ENCODE measurements around the gene BRPF3. TPM values are rescaled to one million over a fixed set of nuclear protein-coding genes. Genes with fewer than 3 reads are reported as not detected.

BRPF3 gene
- total and polyA plus RNA-seq, 10 of the 15 experiments (the other 5 are each of a cell fraction or from before 2014, with no cell fraction given): 2.3 to 16.1 (median 6.7) TPM

DNA sequence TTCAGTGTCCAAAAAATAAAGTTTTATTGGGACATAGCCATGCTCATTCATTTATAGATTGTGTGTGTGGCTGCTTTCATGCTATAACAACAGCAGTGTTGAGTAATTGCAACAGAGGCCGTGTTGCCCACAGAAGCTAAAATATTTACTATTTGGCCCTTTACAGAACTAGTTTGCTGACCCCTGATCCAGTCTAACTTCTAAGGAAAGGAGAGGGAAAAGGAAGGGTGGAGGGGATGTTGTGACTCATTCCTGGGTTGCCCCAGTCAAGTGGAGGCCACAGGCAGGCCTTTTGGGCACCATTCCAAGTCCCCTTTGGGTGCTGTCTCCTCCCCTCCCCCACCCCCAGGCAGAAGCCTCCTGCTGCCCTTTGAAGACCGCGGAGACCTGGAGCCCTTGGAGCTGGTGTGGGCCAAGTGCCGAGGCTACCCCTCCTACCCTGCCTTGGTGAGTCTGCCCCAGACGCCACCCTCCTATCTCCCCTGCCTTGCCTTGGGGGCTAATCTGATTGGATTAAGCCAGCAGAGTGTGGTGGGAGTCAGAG lies 28.4 kb downstream of the BRPF3 start:
- no peak for FAIRE-seq
- POLR2A ChIA-PET: no interaction called here
- no peak for ATAC-seq
- CTCF ChIA-PET: no interaction called here
- H3K27ac ChIP-seq (ENCODE audit: control insufficient read depth, insufficient read depth): no peak overlapping the region
- H3K27me3 ChIP-seq (replicated peaks in 1 of 2; ENCODE audit: control insufficient read depth in 2 of 2, insufficient read depth in 2 of 2, low read length in 1 of 2): no peaks in the 10 kb centered on the region
- WGBS (ENCODE audit: insufficient coverage, insufficient replicate concordance, low lambda C conversion rate, missing lambda C conversion rate): 95% methylated on average over 5 of the region's 5 CpGs
- H3K36me3 ChIP-seq (ENCODE audit: control insufficient read depth in 2 of 2, insufficient read depth in 2 of 2, low read length in 1 of 2): peaks cover 14 to 22% of the 10 kb centered on the region in 2 experiments; a peak in 3 of 4 replicates
- RAD21 ChIA-PET (ENCODE audit: unreplicated experiment): no interaction called here
- SMC1A ChIA-PET (ENCODE audit: uncharacterized antibody, unreplicated experiment): no interaction called here
- H4K20me1 ChIP-seq (ENCODE audit: control insufficient read depth, insufficient read depth): no peaks in the 10 kb centered on the region
- TF ChIP-seq PAX5 (IDR thresholded peaks at IDR 0.05; ENCODE audit: borderline replicate concordance, low read depth, low read length) (no peak), CEBPB (IDR thresholded peaks at IDR 0.05; ENCODE audit: borderline replicate concordance in 1 of 2, low read depth in 2 of 2, low read length in 2 of 2) (no peak)
- TF ChIP-seq, protein P1, sequence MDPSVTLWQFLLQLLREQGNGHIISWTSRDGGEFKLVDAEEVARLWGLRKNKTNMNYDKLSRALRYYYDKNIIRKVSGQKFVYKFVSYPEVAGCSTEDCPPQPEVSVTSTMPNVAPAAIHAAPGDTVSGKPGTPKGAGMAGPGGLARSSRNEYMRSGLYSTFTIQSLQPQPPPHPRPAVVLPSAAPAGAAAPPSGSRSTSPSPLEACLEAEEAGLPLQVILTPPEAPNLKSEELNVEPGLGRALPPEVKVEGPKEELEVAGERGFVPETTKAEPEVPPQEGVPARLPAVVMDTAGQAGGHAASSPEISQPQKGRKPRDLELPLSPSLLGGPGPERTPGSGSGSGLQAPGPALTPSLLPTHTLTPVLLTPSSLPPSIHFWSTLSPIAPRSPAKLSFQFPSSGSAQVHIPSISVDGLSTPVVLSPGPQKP (IDR thresholded peaks at IDR 0.05; ENCODE audit: low read depth, low read length): no peak
- H2AFZ ChIP-seq (ENCODE audit: control insufficient read depth, low read depth, low read length): no peak overlapping the region
- H3K4me3 ChIP-seq: no peak overlapping the region
- no peak overlapping the region for H3K9ac ChIP-seq (ENCODE audit: control insufficient read depth, insufficient read depth, low read length)
- no TSS peak for BruUV-seq (replicated peaks)
- in situ Hi-C loops (cut with MboI) (no loop called here), intact Hi-C loops (cut with micrococcal nuclease; ENCODE audit: unreplicated experiment) (no loop called here)
- no peak for DNase-seq (ENCODE audit: low read depth, low spot score)
- H3K9me3 ChIP-seq (replicated peaks; ENCODE audit: control insufficient read depth, insufficient read depth, low read length): no peaks in the 10 kb centered on the region
- H3K79me2 ChIP-seq (ENCODE audit: control insufficient read depth, insufficient read depth, low read length): no peaks in the 10 kb centered on the region
- no peak overlapping the region for H3K4me2 ChIP-seq (ENCODE audit: control insufficient read depth, insufficient read depth)
- no peaks in the 10 kb centered on the region for H3K4me1 ChIP-seq (ENCODE audit: control insufficient read depth, insufficient read depth, low read length)

DNA sequence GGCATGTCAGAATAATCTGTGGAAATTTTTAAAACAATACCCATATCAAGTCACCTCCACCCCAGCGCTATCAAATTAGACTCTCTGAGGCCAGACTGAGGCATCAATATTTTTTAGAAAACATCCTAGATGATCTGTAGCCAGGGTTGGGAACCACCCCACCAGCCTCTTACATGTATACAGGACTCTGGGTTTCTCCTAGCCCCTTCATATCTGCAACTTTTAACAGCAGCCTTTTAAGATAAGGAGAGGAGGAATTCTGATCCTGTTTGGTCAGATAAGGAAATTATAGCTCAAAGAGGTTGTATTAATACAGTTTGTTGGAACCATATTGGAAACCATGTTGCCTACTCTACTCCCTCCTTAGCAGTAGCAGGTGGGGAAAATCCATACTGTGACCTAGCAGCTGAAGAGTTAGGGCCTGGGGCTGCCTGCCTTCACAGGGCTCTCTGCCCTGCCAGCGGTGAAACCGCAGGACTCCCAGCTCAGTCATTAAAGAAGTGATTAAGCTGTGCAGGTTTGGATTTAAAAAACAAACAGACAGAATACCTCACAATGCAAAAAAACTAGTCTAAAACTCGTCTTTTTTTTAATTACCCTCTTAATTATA lies 30.0 kb downstream of the BRPF3 start:
- DNase-seq (ENCODE audit: low read depth, low spot score): no peak
- no peak overlapping the region for H3K4me3 ChIP-seq
- BruUV-seq (replicated peaks): no TSS peak
- ATAC-seq: no peak
- H2AFZ ChIP-seq (ENCODE audit: control insufficient read depth, low read depth, low read length): no peak overlapping the region
- H3K9ac ChIP-seq (ENCODE audit: control insufficient read depth, insufficient read depth, low read length): no peak overlapping the region
- RAD21 ChIA-PET (ENCODE audit: unreplicated experiment): no interaction called here
- SMC1A ChIA-PET (ENCODE audit: uncharacterized antibody, unreplicated experiment): interaction anchor here (0.6 kb wide), 1 partner anchor 60 kb away, joined by 3 read pairs; no protein-coding TSS in a partner anchor
- POLR2A ChIA-PET: interaction anchor here (0.5 kb wide), 1 partner anchor 368 kb away, joined by 4 read pairs; no protein-coding TSS in a partner anchor
- H4K20me1 ChIP-seq (ENCODE audit: control insufficient read depth, insufficient read depth): no peaks in the 10 kb centered on the region
- in situ Hi-C loops (cut with MboI): no loop called here
- H3K4me1 ChIP-seq (ENCODE audit: control insufficient read depth, insufficient read depth, low read length): no peaks in the 10 kb centered on the region
- CTCF ChIA-PET: interaction anchor here (1.2 kb wide), 2 partner anchors 55 to 115 kb away, joined by 3 read pairs; no protein-coding TSS in a partner anchor
- H3K27me3 ChIP-seq (replicated peaks in 1 of 2; ENCODE audit: control insufficient read depth in 2 of 2, insufficient read depth in 2 of 2, low read length in 1 of 2): no peaks in the 10 kb centered on the region
- no peaks in the 10 kb centered on the region for H3K9me3 ChIP-seq (replicated peaks; ENCODE audit: control insufficient read depth, insufficient read depth, low read length)
- WGBS (ENCODE audit: insufficient coverage, insufficient replicate concordance, low lambda C conversion rate, missing lambda C conversion rate): 83% methylated on average over 4 of the region's 4 CpGs
- intact Hi-C loops (cut with micrococcal nuclease; ENCODE audit: unreplicated experiment): no loop called here
- FAIRE-seq: no peak
- no peak overlapping the region for H3K4me2 ChIP-seq (ENCODE audit: control insufficient read depth, insufficient read depth)
- no peaks in the 10 kb centered on the region for H3K79me2 ChIP-seq (ENCODE audit: control insufficient read depth, insufficient read depth, low read length)
- no peak overlapping the region for H3K27ac ChIP-seq (ENCODE audit: control insufficient read depth, insufficient read depth)
- H3K36me3 ChIP-seq (ENCODE audit: control insufficient read depth in 2 of 2, insufficient read depth in 2 of 2, low read length in 1 of 2): peaks cover 20 to 27% of the 10 kb centered on the region in 2 experiments; a peak in 3 of 4 replicates
- no peak for TF ChIP-seq CBFB (IDR thresholded peaks at IDR 0.05; ENCODE audit: low read depth)
- TF ChIP-seq, protein P2, sequence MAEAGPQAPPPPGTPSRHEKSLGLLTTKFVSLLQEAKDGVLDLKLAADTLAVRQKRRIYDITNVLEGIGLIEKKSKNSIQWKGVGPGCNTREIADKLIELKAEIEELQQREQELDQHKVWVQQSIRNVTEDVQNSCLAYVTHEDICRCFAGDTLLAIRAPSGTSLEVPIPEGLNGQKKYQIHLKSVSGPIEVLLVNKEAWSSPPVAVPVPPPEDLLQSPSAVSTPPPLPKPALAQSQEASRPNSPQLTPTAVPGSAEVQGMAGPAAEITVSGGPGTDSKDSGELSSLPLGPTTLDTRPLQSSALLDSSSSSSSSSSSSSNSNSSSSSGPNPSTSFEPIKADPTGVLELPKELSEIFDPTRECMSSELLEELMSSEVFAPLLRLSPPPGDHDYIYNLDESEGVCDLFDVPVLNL (IDR thresholded peaks at IDR 0.05; ENCODE audit: low read depth, low read length): no peak
- no peak for TF ChIP-seq YY1 (IDR thresholded peaks at IDR 0.05; ENCODE audit: low read depth, low read length)
- TF ChIP-seq RAD51 (IDR thresholded peaks at IDR 0.05): no peak
- TF ChIP-seq, protein P3, sequence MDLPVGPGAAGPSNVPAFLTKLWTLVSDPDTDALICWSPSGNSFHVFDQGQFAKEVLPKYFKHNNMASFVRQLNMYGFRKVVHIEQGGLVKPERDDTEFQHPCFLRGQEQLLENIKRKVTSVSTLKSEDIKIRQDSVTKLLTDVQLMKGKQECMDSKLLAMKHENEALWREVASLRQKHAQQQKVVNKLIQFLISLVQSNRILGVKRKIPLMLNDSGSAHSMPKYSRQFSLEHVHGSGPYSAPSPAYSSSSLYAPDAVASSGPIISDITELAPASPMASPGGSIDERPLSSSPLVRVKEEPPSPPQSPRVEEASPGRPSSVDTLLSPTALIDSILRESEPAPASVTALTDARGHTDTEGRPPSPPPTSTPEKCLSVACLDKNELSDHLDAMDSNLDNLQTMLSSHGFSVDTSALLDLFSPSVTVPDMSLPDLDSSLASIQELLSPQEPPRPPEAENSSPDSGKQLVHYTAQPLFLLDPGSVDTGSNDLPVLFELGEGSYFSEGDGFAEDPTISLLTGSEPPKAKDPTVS (IDR thresholded peaks at IDR 0.05; ENCODE audit: low read depth, low read length): no peak
- TF ChIP-seq, protein P4, sequence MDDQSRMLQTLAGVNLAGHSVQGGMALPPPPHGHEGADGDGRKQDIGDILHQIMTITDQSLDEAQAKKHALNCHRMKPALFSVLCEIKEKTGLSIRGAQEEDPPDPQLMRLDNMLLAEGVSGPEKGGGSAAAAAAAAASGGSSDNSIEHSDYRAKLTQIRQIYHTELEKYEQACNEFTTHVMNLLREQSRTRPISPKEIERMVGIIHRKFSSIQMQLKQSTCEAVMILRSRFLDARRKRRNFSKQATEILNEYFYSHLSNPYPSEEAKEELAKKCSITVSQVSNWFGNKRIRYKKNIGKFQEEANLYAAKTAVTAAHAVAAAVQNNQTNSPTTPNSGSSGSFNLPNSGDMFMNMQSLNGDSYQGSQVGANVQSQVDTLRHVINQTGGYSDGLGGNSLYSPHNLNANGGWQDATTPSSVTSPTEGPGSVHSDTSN (IDR thresholded peaks at IDR 0.05; ENCODE audit: insufficient replicate concordance, low read depth, low read length): no peak

Measured in GM12878 (cell line).